Panc1 (cell line): ENCODE measurements around the gene CDKN2D. TPM values are rescaled to one million over a fixed set of nuclear protein-coding genes. Genes with fewer than 3 reads are reported as not detected.
"Not testable (repeated sequence)": the region's sequence is repeated elsewhere in the genome, so short reads cannot be mapped to it uniquely, and the experiment has no call there.

Experiments
- ATAC-seq: fragments of 200-7000 bp; cut with Tn5 transposase; 2 replicates; pipeline ENCODE4 v1.9.1; 2020; ENCODE audit warnings: mild to moderate bottlenecking, moderate library complexity
- BruUV-seq: library from RNA; stranded (reverse); fragments of 400-500 nt; replicated peaks from 2 replicates; lab custom pipeline; 2021; lab: Mats Ljungman, UMichigan
- CTCF ChIA-PET: fragments of 300-600 bp; sonication (Branson Sonifier 250); formaldehyde crosslinking; loops from one replicate; lab custom pipeline; 2022; ENCODE audit warnings: antibody characterized with exemption; lab: Charles Lee
- POLR2A ChIA-PET: fragments of 300-600 bp; sonication (Branson Sonifier 250); formaldehyde crosslinking; loops from one replicate; lab custom pipeline; 2022; ENCODE audit warnings: antibody characterized with exemption; lab: Charles Lee
- DNase-seq: peaks from one replicate; pipeline ENCODE4 v3.0.0-alpha.2; 2010; ENCODE audit warnings: low read depth, low spot score
- H3K27ac ChIP-seq: 2 replicates; pipeline ENCODE4 v1.5.1; 2011; ENCODE audit warnings: mild to moderate bottlenecking, low read length, inconsistent platforms
- H3K27me3 ChIP-seq: fragments of 200-500 bp; sonication (Bioruptor generic); 2 replicates; pipeline ENCODE4 v1.6.0; 2014; ENCODE audit warnings: low read length, inconsistent platforms; ENCODE audit not compliant: control insufficient read depth, insufficient read depth
- H3K36me3 ChIP-seq: fragments of 200-500 bp; sonication (Bioruptor generic); 2 replicates; pipeline ENCODE4 v1.5.1; 2014; ENCODE audit warnings: inconsistent platforms, mild to moderate bottlenecking, low read length, moderate library complexity; ENCODE audit not compliant: control insufficient read depth, insufficient read depth
- H3K4me1 ChIP-seq: 2 replicates; pipeline ENCODE4 v1.5.1; 2011; ENCODE audit warnings: inconsistent platforms, mild to moderate bottlenecking, low read length, moderate library complexity; ENCODE audit not compliant: control insufficient read depth, insufficient read depth
- H3K4me3 ChIP-seq, 2 experiments: 2 replicates each; pipeline ENCODE4 v1.5.1; 2011 to 2012; ENCODE audit warnings: low read depth in 2 of 2, low read length in 2 of 2, mild to moderate bottlenecking in 2 of 2, inconsistent platforms in 1 of 2, moderate library complexity in 1 of 2
- H3K9me3 ChIP-seq: fragments of 200-500 bp; sonication (Bioruptor generic); 2 replicates; pipeline ENCODE4 v1.5.1; 2014; ENCODE audit warnings: low read depth, mild to moderate bottlenecking, inconsistent platforms, low read length, moderate library complexity; ENCODE audit not compliant: control insufficient read depth, insufficient read depth
- CTCF ChIP-seq: fragments of 450-650 bp; IDR thresholded peaks from 2 replicates; pipeline ENCODE4 v1.5.1; 2017; ENCODE audit warnings: mild to moderate bottlenecking
- POLR2AphosphoS5 ChIP-seq: IDR thresholded peaks from 2 replicates; pipeline ENCODE4 v1.6.1; 2012; ENCODE audit warnings: mild to moderate bottlenecking, low read depth, low read length, moderate library complexity
- REST ChIP-seq, 2 experiments: IDR thresholded peaks; 2 replicates each; pipeline ENCODE4 v1.6.1; 2011 to 2012; ENCODE audit warnings: low read depth in 2 of 2, control low read depth in 1 of 2, low read length in 1 of 2, mild to moderate bottlenecking in 1 of 2, moderate library complexity in 1 of 2; ENCODE audit not compliant: insufficient read depth in 1 of 2
- SIN3A ChIP-seq: IDR thresholded peaks from 2 replicates; pipeline ENCODE4 v1.6.1; 2012; ENCODE audit warnings: low read depth, mild to moderate bottlenecking, low read length, moderate library complexity, borderline replicate concordance; ENCODE audit not compliant: insufficient read depth
- TCF7L2 ChIP-seq: IDR thresholded peaks from 2 replicates; pipeline ENCODE4 v1.6.1; 2011; ENCODE audit warnings: mild to moderate bottlenecking, low read depth, low read length, inconsistent platforms
- in situ Hi-C: cut with HindIII; loops from 2 replicates; pipeline ENCODE4 v1.10.0; 2016; ENCODE audit warnings: low sequenced_read_pairs, low pct_unique_long_range_greater_than_20kb
- intact Hi-C: fragments of 100-400 bp; cut with micrococcal nuclease; formaldehyde crosslinking; loops from one replicate; pipeline ENCODE4 v1.10.0; 2022; ENCODE audit not compliant: unreplicated experiment
- total RNA-seq: library from RNA; stranded (reverse); gene quantifications from one replicate; pipeline ENCODE4 v1.2.1, GENCODE V29; 2021; ENCODE audit not compliant: unreplicated experiment

The CDKN2D gene
- total RNA-seq, 1 experiment from 2014 or later = 7.3 TPM

GRCh38 chr19:10532457-10532856 is 36.3 kb downstream of the CDKN2D start:
- ATAC-seq (no peak), DNase-seq (no peak)
- H3K4me1 ChIP-seq = no peaks in the 10 kb centered on the region
- H3K4me3 ChIP-seq = no peak overlapping the region
- in situ Hi-C loops = no loop called here
- CTCF ChIA-PET = no interaction called here
- H3K27ac ChIP-seq = no peak overlapping the region
- intact Hi-C loops = no loop called here
- BruUV-seq = no TSS peak
- H3K27me3 ChIP-seq = no peaks in the 10 kb centered on the region
- no peaks in the 10 kb centered on the region for H3K9me3 ChIP-seq
- H3K36me3 ChIP-seq = no peaks in the 10 kb centered on the region
- no peak for TF ChIP-seq CTCF
- no peak for TF ChIP-seq TCF7L2
- TF ChIP-seq POLR2AphosphoS5 = no peak
- no peak for TF ChIP-seq SIN3A
- TF ChIP-seq REST (IDR thresholded peaks at IDR 0.05; ENCODE audit: insufficient read depth in 1 of 2, low read depth in 2 of 2, low read length in 1 of 2) = no peak
- POLR2A ChIA-PET = no interaction called here

GRCh38 chr19:10526887-10527286 is 41.9 kb downstream of the CDKN2D start:
- intact Hi-C loops, POLR2A ChIA-PET, in situ Hi-C loops, BruUV-seq, H3K27me3 ChIP-seq, H3K36me3 ChIP-seq, H3K4me3 ChIP-seq, DNase-seq, H3K4me1 ChIP-seq, H3K9me3 ChIP-seq, ATAC-seq, H3K27ac ChIP-seq: not testable (repeated sequence)
- CTCF ChIA-PET = interaction anchor here (0.7 to 0.9 kb wide), 2 partner anchors 11 to 49 kb away, joined by 6 to 7 read pairs; no protein-coding TSS in a partner anchor

- DNase-seq (no peak), ATAC-seq (no peak)
- H3K4me3 ChIP-seq = no peak overlapping the region
- TF ChIP-seq CTCF (no peak), TCF7L2 (no peak), POLR2AphosphoS5 (no peak), REST (IDR thresholded peaks at IDR 0.05; ENCODE audit: insufficient read depth in 1 of 2, low read depth in 2 of 2, low read length in 1 of 2) (no peak), SIN3A (no peak)
- no peak overlapping the region for H3K27ac ChIP-seq
- no peaks in the 10 kb centered on the region for H3K27me3 ChIP-seq
- H3K4me1 ChIP-seq = no peaks in the 10 kb centered on the region
- in situ Hi-C loops (no loop called here), intact Hi-C loops (no loop called here)
- ChIA-PET CTCF (interaction anchor here (0.8 kb wide), 1 partner anchor 31 kb away, joined by 4 read pairs; no protein-coding TSS in a partner anchor), POLR2A (no interaction called here)
- BruUV-seq = no TSS peak
- no peaks in the 10 kb centered on the region for H3K9me3 ChIP-seq
- H3K36me3 ChIP-seq = no peaks in the 10 kb centered on the region
These were observed 43.1 kb downstream of the CDKN2D start for GRCh38 chr19:10525636-10526035.
